NOMO-1 treated with DMSO at 0.1 percent for 48 hours (cell line): ENCODE results near the gene DKKL1.
"Not testable (repeated sequence)": the region's sequence is repeated elsewhere in the genome, so short reads cannot be mapped to it uniquely, and the experiment has no call there.

Experiments used
- DNase-seq: peaks from one replicate; lab custom pipeline; 2025; ENCODE audit not compliant: unreplicated experiment; lab: John Stamatoyannopoulos, UW

The DKKL1 gene

DNA sequence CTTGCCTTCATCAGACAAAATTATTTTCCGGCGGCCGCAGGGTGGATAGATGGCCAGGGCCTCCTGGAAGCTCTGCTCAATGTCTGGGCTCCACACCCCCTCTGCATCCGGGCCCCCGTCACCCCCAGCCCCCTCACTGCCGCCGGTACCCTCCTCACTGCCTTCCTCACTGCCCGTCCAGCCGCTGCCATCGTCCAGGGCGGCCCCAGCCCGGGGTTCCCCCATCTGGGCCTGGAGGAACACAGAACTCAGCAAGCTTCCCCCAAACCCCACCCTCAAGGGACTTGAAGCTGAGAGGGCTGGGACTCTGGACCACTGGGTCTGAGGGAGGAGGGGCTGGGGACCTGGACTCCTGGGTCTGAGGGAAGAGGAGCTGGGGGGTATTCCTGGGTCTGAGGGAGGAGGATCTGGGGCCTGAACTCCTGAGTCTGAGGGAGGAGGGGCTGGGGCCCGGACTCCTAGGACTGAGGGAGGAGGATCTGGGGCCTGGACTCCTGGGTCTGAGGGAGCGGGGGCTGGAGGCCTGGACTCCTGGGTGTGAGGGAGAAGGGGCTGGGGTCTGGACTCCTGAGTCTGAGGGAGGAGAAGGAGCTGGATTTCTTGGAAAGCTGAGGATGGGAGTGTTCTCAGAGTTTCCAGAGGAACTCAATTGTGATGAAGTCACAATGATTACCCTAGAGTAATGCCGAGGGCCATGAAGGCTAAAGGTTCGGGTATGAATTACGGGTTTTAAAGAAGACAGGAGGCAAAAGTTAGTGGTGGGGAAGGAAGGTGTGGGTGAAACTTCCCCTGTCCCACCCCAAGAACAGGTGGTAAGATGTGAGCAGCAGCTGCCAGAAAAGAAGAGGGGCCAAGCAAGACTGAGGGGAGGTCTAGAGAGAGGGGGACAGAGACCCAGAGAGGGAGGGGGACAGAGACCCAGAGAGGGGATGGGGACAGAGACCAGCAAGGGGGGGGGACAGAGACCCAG, 3.5 kb upstream of the DKKL1 start:
- no peak for DNase-seq

DNA sequence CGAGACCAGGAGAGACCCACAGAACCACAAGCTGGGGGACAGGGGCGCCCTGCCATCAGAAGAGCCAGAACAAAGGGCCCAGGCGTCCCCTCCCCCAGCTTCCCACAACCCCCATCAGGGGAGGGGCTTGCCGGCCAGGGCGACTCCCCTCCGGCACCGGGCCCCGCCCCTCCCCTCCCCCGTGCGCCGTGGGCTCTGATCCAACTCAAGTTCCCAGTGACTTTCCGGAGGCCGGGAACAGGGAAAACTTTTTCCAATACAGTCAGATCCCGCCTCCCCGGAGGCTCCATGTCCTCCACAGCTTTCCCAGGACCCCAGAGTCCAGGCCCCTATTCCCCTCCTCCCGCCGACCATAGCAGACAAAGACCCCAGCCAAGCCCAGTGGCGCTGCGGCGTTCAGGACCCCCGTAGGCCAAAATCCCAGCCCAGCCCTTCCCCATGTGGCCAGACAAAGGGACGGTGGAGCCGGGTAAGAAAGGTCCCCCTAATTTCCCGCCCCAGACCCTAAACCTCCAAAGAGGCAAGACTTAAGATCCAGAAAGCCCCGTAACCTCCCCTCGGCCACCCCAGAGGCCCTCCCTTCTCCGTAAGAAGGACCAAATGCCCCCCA, 2.1 kb upstream of the DKKL1 start:
- DNase-seq = no peak

DNA sequence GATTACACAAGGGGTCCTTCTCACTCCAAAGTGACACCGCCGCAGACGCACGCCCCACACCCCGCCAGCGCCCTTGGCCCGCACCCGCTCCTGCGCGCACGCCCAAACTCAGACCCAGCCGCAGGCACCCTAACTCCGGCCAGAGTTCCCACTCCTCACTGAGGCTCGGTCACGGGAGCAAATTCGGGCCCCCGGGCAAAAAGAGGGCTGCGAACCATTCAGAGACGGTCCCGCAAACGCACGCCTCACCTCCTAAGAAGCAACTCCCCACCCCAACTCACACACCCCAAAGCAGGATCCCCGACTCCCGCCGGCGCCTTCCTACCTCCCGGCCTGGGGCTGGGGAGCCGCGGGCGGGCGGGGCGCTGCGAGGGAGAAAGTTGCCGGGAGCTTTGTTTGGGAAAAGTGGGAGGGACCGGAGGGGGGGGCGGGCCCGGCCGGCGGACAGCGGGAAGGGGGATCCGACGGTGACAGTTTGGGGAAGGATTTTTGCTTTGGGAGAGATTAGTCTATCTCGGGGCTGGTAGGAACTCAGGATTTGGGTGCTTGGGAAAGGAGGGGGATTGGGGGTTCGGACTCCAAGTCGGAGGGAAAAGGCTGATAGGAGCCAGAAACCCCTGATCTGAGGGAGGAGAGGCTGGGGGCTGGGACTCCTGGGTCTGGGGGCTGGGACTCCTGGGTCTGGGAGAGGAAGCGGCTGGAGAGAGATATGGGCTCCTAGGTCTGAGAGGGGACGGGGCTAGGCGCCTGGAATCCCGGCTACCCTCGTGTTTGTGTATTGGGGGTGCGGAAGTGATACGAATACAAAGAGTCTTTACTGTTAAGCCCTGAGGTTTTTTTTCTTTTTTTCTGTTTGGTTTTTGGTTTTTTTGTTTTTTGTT, 1.4 kb upstream of the DKKL1 start, which contains the start of gene TEAD2:
TEAD2 (minus strand) TSS at position 369 of the 881 bp plus-strand sequence. CDS start 2,341 bp downstream, outside the sequence.
- DNase-seq = no peak

DNA sequence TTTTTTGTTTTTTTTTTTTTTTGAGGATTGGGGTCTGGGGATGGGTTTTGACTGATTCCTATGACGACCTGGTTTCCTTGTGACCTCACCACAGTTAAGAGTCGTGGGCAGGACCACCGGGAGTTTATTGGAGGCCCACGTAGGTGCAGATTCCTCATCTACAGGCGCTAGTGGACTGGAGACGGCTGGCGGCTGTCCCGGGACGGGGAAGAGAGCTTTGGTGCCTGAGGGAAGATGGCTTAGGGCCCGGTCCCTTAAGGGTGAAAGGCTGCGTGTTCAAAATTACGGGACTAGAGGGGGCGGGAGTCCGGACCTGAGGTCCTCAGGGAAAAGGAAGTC, 779 bp upstream of the DKKL1 start:
- no peak for DNase-seq

DNA sequence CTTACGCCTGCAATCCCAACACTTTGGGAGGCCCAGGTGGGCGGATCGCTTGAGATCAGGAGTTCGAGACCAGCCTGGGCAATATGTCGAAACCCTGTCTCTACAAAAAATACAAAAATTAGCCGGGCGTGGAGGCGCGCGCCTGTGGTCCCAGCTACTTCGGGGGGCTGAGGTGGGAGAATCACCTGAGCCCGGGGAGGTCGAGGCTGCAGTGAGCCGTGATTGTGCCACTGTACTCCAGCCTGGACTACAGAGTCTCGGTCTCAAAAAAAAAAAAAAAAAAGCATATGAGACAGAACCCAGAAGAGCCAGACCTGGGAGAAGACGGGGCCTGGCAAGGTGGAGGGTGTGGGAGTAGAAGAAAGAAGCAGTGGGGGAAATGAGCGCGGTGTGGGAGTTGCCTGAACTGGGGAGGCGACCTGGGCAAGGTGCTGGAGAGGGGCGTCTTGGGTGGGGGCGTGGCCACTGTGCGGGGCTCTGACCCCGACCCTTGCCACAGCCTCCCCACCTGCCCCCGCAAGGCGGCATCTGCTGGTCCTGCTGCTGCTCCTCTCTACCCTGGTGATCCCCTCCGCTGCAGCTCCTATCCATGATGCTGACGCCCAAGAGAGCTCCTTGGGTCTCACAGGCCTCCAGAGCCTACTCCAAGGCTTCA, 533 bp downstream of the DKKL1 start:
- DNase-seq = no peak

DNA sequence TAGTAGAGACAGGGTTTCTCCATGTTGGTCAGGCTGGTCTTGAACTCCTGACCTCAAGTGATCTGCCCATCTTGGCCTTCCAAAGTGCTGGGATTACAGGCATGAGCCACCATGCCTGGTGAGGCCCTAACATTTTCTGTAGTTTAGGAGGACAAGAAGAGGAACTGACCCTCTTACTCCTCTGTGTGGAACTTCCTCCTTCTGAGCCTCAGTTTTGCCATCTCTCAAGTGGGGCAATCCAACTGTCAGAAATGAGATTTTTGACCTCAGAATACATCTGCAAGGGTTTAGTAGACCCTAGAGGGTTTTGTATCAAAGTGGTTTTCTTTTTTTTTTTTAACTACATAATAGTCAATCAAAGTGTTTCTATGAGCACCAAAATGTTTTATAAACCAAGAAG, 2.4 kb downstream of the DKKL1 start:
- no peak for DNase-seq

DNA sequence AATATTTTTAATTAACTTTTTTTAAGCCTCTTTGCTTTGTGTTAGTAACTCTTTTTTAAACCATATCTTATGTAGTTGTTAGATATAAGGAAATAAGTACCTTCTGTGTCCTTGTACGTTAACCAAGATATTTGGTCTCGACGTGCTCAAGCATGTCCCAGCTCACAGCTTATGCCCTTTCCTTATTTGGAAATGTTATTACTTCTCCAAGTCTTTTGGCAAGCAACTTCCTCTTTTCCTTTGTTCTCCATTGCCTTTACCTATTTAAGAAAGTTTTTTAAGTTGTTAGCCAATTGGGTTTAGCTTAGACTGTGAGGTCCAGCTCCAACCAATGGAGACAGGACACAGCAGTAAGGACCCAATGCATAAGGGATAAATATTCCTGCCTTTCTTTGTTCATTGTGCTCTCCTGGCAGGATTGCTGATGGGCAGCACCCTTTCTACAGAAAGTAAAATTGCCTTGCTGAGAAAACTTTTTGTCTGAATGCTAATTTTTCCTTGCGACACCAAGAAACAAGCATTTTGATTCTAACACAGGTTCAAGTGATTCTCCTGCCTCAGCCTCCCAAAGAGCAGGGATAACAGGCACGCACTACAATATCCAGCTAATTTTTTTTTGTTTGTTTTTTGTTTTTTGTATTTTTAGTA, 5.2 kb downstream of the DKKL1 start:
- DNase-seq = peak; percentile 50

DNA sequence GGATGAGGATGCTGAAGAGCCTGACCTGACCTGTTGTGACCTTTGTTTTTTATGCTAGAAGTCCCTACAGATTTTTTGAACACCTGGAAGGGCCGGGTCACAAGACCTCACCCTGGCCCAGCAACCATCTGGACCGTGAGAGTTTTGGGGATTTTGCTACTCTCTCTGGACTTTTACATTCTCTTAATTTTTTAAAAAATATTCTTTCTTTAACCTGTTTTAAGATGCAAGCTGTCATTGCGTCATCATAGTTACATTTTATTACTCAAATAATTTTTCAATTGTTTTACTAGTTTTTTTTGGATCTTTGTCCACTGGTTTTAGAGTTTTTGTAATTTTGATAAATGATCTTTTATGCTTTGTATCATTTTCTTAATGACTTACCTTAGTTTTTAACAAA, 7.5 kb downstream of the DKKL1 start:
- DNase-seq = no peak

DNA sequence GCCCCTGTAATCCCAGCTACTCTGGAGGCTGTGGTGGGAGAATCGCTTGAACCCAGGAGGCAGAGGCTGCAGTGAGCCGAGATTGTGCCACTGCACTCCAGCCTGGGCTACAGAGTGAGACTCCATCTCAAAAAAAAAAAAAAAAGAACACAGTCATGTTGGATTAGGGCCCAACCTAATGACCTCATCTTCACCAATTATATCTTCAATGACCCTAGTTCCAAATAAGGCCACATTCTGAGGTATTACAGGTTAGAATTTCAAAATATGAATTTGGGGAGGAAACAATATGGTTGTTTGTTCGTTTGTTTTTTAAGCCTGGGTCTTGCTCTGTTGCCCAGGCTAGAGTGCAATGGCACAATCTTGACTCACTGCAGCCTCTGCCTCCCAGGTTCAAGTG, 9.5 kb downstream of the DKKL1 start:
- DNase-seq = not testable (repeated sequence)

DNA sequence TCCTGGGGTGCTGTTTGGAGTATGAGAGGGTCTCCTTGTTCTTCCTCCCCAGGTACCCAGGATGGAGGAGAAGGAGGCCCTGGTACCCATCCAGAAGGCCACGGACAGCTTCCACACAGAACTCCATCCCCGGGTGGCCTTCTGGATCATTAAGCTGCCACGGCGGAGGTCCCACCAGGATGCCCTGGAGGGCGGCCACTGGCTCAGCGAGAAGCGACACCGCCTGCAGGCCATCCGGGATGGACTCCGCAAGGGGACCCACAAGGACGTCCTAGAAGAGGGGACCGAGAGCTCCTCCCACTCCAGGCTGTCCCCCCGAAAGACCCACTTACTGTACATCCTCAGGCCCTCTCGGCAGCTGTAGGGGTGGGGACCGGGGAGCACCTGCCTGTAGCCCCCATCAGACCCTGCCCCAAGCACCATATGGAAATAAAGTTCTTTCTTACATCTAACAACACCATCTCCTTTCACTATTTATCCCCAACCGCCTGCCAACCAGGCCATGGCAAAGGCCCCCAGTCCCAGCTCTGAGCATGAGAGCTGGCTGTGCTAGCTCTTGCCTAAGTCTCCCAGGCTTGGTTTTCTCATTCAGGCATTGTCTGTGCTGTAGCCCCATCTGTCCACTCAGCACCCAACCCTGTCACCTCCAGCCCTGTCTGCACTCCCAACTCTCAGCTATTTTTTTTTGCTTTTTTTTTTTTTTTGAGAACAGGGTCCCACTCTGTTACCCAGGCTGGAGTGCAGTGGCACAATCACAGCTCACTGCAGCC, 11.2 kb downstream of the DKKL1 start:
- DNase-seq = no peak

DNA sequence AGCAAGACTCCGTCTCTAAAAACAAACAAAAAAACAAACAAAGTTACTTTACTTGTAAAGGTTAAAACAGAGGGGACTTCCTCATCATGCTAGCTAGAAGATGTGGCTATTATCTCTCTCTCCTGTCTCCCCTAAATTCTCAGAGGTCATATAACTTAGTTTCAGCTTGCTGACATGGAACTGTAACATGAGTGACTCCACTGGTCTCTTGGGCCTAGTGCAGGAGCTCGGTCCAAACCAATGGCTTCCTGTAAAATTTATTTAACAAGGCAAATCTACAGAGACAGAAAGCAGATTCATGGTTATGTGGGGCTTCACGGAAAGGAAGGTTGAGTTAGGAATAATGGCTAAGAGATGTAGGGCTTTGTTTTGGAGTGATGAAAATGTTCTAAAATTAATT, 14.8 kb downstream of the DKKL1 start:
- DNase-seq = no peak

DNA sequence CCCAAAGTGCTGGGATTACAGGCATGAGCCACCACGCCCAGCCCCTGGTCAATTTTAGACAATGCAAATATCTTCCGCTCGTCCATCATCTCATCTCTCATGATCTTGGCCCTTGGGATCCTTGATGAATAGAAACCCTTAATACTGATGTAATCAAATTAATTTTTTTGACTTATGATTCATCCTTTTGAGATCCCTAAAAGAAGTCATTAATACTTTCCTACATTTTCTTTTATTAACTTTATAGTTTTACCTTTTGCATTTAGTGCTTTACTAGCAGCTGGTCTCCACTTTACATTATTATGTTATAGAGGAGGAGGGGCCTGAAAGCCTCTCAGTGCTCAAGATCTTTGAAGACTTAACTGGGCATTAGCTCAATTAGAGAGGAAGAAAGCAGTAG, 16.7 kb downstream of the DKKL1 start:
- no peak for DNase-seq

DNA sequence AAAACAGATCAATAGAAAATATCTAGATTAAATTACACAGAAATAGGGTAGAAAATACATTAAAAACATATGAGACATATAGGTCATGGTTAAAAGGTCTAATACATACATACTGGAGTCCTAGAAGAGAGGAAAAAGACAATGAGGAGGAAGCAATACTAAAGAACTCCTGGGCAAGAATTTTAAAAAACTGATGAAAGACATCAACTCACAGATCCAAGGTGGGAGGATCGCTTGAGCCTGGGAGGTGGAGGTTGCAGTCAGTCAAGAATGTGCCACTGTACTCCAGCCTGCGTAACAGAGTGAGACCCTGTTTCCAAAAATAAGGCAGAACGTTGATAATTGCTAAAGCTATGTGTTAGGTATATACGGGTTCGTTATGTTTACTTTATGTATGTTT, 19.0 kb downstream of the DKKL1 start:
- DNase-seq = no peak

DNA sequence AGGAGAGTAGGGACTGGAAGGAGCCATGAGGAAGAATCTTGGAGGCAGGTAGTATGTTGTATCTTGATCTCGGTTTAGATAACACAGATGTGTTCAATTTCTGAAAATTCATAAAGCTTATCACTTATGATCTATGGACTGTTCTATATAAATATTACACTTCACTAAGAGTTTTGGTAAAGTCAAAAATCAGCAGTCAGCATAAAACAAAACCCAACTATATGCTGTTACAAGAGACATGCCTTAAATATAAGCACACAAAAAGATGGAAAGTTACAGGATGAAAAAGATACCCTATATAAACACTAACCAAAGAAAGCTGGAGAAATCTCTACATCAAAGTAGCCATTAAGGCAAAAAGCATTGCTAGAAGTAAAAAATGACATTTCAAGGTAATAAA, 19.9 kb downstream of the DKKL1 start:
- no peak for DNase-seq

DNA sequence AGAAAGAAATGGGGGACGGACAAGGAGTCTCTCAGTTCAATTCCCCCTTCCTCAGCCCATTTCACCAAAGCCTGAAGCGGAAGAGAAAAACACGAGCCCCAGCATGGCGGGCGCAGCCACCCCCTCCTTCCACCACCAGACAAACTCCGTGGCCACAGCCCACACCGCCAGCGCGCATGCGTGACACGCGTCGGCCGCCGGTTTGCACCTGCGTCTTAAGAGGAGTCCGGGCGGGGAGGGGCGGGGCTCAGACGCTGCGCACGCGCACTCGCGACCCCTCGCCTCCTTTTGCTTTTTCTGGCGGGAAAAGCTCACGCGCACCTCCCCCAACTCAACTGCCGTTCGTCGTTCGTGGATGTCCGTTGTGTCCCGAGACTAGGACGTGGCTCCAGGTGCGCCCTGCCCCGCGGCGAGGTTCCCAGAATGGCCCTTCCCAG, 24.3 kb downstream of the DKKL1 start, which contains the start of gene KASH5:
KASH5 (plus strand) TSS at position 314 of the 437 bp plus-strand sequence. CDS start 2,635 bp downstream, outside the sequence.
- DNase-seq = peak; percentile 89

DNA sequence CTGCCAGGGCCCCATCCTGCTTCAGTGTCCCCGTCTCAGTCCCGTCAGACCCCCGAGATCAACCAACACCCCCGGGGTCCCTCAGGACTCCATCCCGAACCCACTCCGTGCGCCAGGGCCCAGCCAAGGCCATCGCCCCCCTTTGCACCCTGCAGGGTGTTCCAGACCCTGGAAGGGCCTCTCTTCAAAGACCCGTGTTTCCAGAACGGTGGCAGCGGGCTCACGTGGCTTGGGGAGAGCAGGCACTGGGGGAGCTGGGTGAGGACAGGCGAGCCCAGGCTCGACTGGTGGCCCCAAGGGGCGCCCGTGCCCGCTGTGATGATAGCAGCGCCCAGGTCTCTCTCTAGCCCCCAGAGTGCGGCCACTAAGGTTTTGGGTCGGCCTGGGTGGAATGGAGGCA, 25.7 kb downstream of the DKKL1 start:
- no peak for DNase-seq

DNA sequence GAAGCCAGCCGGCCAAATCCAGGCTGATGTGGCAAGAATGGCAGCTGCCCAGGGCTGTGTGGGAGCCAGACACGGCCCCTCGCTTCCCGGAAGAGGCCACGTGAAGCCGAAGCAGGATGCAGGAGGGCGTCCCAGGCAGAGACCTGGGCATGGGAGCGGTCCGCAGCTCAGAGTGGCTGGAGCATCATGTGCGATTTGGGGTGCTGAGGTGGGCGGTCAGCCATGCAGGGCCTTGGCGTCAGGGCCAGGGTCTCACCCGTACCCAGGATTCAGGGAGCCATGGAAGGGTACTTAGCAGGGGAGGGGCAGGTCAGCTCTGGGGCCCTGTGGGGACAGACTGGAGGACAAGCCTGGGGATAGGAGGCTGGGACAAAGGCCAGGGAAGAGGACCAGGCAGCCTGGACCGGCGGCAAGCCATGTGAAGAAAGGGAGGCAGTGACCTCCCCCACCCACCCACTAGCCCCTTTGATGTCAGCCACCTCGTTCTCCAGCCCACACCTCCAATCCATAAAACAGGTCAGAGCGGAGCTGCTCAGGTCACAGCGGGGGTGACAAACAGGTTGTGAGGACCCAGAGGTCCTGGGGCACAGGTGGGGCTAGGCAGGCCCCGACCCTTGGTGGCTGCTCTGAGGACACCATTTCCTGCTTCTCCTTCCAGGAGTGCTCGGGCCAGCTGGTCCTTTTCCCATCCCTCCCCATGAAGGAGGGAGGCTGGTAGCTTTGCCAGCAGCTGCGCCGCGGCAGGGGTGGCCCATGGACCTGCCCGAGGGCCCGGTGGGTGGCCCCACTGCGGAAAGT, 26.7 kb downstream of the DKKL1 start:
- no peak for DNase-seq

DNA sequence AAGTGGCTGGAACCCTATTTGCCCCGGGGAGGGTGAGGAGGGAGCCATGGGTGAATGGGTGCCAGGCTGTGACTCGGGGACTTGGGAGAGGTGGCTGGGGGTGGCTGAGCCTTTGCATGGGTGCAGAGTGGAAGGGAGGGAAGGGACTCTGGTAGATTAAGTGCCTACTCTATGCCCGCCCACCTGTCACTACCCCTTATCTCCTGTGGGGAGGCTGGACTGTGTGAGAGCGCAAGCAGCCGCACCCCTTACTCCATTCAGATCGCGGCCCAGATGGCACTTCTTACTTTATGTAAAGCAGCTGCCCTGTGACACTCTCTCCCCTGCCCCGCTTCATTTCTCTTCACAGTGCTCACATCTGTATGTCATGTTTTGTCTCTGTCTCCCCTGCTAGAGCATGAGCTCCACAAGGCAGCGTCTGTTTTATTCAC, 27.3 kb downstream of the DKKL1 start:
- no peak for DNase-seq
